Activated T-cell treated with anti-CD3 and anti-CD28 coated beads, Interleukin-2, amount 50 U/mL, for 48 hours (primary cell): Measurements from ENCODE around the gene SERPINF2.
A peak's percentile ranks its signal among the peaks of the same experiment; 100 is the strongest.
"Not testable (repeated sequence)": the region's sequence is repeated elsewhere in the genome, so short reads cannot be mapped to it uniquely, and the experiment has no call there.

Source experiments
- DNase-seq, 2 experiments: peaks; one replicate each; pipeline ENCODE4 v3.0.0-alpha.2; 2020

SERPINF2 gene

GRCh38 chr17:1742371-1743087 is at the start of gene SERPINF2:
Gene SERPINF2, plus strand, starts transcription at chr17:1742871. Its CDS starts 2,125 bp downstream, at chr17:1744996.
- no peak for DNase-seq

- no peak for DNase-seq
Observed at GRCh38 chr17:1693339-1693738, 49.3 kb upstream of the SERPINF2 start.

GRCh38 chr17:1695365-1695764 is 47.3 kb upstream of the SERPINF2 start:
- no peak for DNase-seq

GRCh38 chr17:1697681-1698080 is 45.0 kb upstream of the SERPINF2 start:
- no peak for DNase-seq

- not testable (repeated sequence) for DNase-seq
Observed at GRCh38 chr17:1699891-1700290, 42.8 kb upstream of the SERPINF2 start.

GRCh38 chr17:1703063-1703462 is 39.6 kb upstream of the SERPINF2 start:
- DNase-seq = no peak

- no peak for DNase-seq
Observed at GRCh38 chr17:1705004-1705403, 37.7 kb upstream of the SERPINF2 start.

- no peak for DNase-seq
Observed at GRCh38 chr17:1707107-1707506, 35.6 kb upstream of the SERPINF2 start.

- DNase-seq = not testable (repeated sequence)
Observed at GRCh38 chr17:1708791-1709346, 33.8 kb upstream of the SERPINF2 start.

GRCh38 chr17:1709403-1709951 is 33.2 kb upstream of the SERPINF2 start:
- DNase-seq = no peak

GRCh38 chr17:1709971-1710806 is 32.5 kb upstream of the SERPINF2 start, which contains the start of gene TLCD2:
Gene TLCD2, minus strand, starts transcription at chr17:1710377. Its CDS starts 135 bp downstream, at chr17:1710242.
- DNase-seq = no peak

GRCh38 chr17:1710807-1711553 is 31.7 kb upstream of the SERPINF2 start:
- no peak for DNase-seq

GRCh38 chr17:1711804-1712203 is 30.9 kb upstream of the SERPINF2 start:
- no peak for DNase-seq

GRCh38 chr17:1712271-1712670 is 30.4 kb upstream of the SERPINF2 start:
- DNase-seq = no peak

GRCh38 chr17:1713160-1713877 is 29.4 kb upstream of the SERPINF2 start:
- DNase-seq = no peak

- DNase-seq = no peak
Observed at GRCh38 chr17:1713878-1714426, 28.7 kb upstream of the SERPINF2 start.

- DNase-seq = no peak
Observed at GRCh38 chr17:1714427-1714979, 28.2 kb upstream of the SERPINF2 start.

- DNase-seq = peak; percentile 60 to 69
Observed at GRCh38 chr17:1714980-1715802, 27.5 kb upstream of the SERPINF2 start.

- DNase-seq = no peak
Observed at GRCh38 chr17:1715803-1716075, 26.9 kb upstream of the SERPINF2 start.

- DNase-seq = peak; percentile 99 to 100
Observed at GRCh38 chr17:1716076-1716911, 26.4 kb upstream of the SERPINF2 start.
